Measurements from ENCODE around the gene ANKRD27.

The ANKRD27 gene

GRCh38 chr19:32558607-32559228, 116.3 kb downstream of the ANKRD27 start:
- no peaks in the 10 kb centered on the region for H3K4me1 ChIP-seq (ENCODE audit: control insufficient read depth, low read length)
- H3K36me3 ChIP-seq (ENCODE audit: control insufficient read depth, low read length): no peaks in the 10 kb centered on the region
- no peak overlapping the region for H3K4me2 ChIP-seq (ENCODE audit: low read length)
- H3K4me3 ChIP-seq (ENCODE audit: low read length): no peak overlapping the region
- no peaks in the 10 kb centered on the region for H3K9me2 ChIP-seq (replicated peaks; ENCODE audit: control insufficient read depth, low read length)
- no peak for TF ChIP-seq CTCF (IDR thresholded peaks at IDR 0.05; ENCODE audit: low read depth, low read length, poor library complexity, severe bottlenecking)
- TF ChIP-seq EZH2phosphoT487 (IDR thresholded peaks at IDR 0.05; ENCODE audit: borderline replicate concordance, low read length): no peak
- H4K20me1 ChIP-seq (ENCODE audit: control insufficient read depth, insufficient read depth, low read depth, low read length): no peaks in the 10 kb centered on the region
- H3K27me3 ChIP-seq (ENCODE audit: control insufficient read depth, low read length): no peaks in the 10 kb centered on the region
- no peak overlapping the region for H3K27ac ChIP-seq (ENCODE audit: low read depth, low read length)
- H3K9me3 ChIP-seq (ENCODE audit: control insufficient read depth, insufficient read depth, low read length): no peaks in the 10 kb centered on the region
- no peaks in the 10 kb centered on the region for H3K79me2 ChIP-seq (ENCODE audit: control insufficient read depth, low read length)
- no peaks in the 10 kb centered on the region for H3F3A ChIP-seq (ENCODE audit: control insufficient read depth, insufficient read depth)

DNA sequence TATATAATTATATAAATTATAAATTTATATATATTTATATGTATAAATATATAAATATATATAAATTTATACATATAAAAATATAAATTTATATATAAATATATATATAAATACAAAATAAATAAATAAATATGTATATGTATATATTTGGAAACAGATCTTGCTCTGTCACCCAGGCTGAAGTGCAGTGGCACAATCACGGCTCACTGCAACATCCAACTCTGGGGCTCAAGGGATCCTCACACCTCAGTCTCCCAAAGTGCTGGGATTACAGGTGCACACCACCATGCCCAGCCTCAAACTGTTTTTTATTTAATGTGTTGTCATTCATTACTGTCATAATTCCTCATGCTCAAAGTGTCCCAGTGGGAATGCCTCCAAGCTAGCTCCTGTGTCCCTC, 119.2 kb downstream of the ANKRD27 start:
- Histone ChIP-seq H3K9me3 (ENCODE audit: control insufficient read depth, insufficient read depth, low read length) (no peaks in the 10 kb centered on the region), H3K9me2 (replicated peaks; ENCODE audit: control insufficient read depth, low read length) (no peaks in the 10 kb centered on the region), H4K20me1 (ENCODE audit: control insufficient read depth, insufficient read depth, low read depth, low read length) (no peaks in the 10 kb centered on the region), H3K79me2 (ENCODE audit: control insufficient read depth, low read length) (no peaks in the 10 kb centered on the region), H3F3A (ENCODE audit: control insufficient read depth, insufficient read depth) (no peaks in the 10 kb centered on the region), H3K4me3 (ENCODE audit: low read length) (no peak overlapping the region), H3K36me3 (ENCODE audit: control insufficient read depth, low read length) (no peaks in the 10 kb centered on the region), H3K27me3 (ENCODE audit: control insufficient read depth, low read length) (no peaks in the 10 kb centered on the region), H3K4me2 (ENCODE audit: low read length) (no peak overlapping the region), H3K27ac (ENCODE audit: low read depth, low read length) (no peak overlapping the region), H3K4me1 (ENCODE audit: control insufficient read depth, low read length) (no peaks in the 10 kb centered on the region)
- TF ChIP-seq CTCF (IDR thresholded peaks at IDR 0.05; ENCODE audit: low read depth, low read length, poor library complexity, severe bottlenecking) (no peak), EZH2phosphoT487 (IDR thresholded peaks at IDR 0.05; ENCODE audit: borderline replicate concordance, low read length) (no peak)

GRCh38 chr19:32550666-32551065, 124.3 kb downstream of the ANKRD27 start:
- no peaks in the 10 kb centered on the region for H3K79me2 ChIP-seq (ENCODE audit: control insufficient read depth, low read length)
- H3K27me3 ChIP-seq (ENCODE audit: control insufficient read depth, low read length): no peaks in the 10 kb centered on the region
- no peak overlapping the region for H3K27ac ChIP-seq (ENCODE audit: low read depth, low read length)
- no peaks in the 10 kb centered on the region for H3K36me3 ChIP-seq (ENCODE audit: control insufficient read depth, low read length)
- no peaks in the 10 kb centered on the region for H3K9me2 ChIP-seq (replicated peaks; ENCODE audit: control insufficient read depth, low read length)
- no peak overlapping the region for H3K4me3 ChIP-seq (ENCODE audit: low read length)
- no peak overlapping the region for H3K4me2 ChIP-seq (ENCODE audit: low read length)
- H3K4me1 ChIP-seq (ENCODE audit: control insufficient read depth, low read length): no peaks in the 10 kb centered on the region
- H4K20me1 ChIP-seq (ENCODE audit: control insufficient read depth, insufficient read depth, low read depth, low read length): no peaks in the 10 kb centered on the region
- no peaks in the 10 kb centered on the region for H3K9me3 ChIP-seq (ENCODE audit: control insufficient read depth, insufficient read depth, low read length)
- H3F3A ChIP-seq (ENCODE audit: control insufficient read depth, insufficient read depth): no peaks in the 10 kb centered on the region
- TF ChIP-seq CTCF (IDR thresholded peaks at IDR 0.05; ENCODE audit: low read depth, low read length, poor library complexity, severe bottlenecking) (no peak), EZH2phosphoT487 (IDR thresholded peaks at IDR 0.05; ENCODE audit: borderline replicate concordance, low read length) (no peak)
